ENCODE results near the gene PALLD.
A peak's percentile ranks its signal among the peaks of the same experiment; 100 is the strongest.
"Not testable (repeated sequence)": the region's sequence is repeated elsewhere in the genome, so short reads cannot be mapped to it uniquely, and the experiment has no call there.

PALLD gene

GRCh38 chr4:168805341-168805740, 308.5 kb downstream of the PALLD start:
- H3K9me3 Mint-ChIP-seq, result no peaks in the 10 kb centered on the region
- no peaks in the 10 kb centered on the region for H3K4me1 Mint-ChIP-seq
- no peak overlapping the region for H3K4me3 Mint-ChIP-seq
- H3K36me3 Mint-ChIP-seq, result no peaks in the 10 kb centered on the region
- peaks cover 43% of the 10 kb centered on the region for H3K27me3 Mint-ChIP-seq
- no peak for ATAC-seq
- H3K27ac Mint-ChIP-seq, result no peak overlapping the region

GRCh38 chr4:168806247-168806646, 309.4 kb downstream of the PALLD start:
- not testable (repeated sequence) for H3K9me3 Mint-ChIP-seq, H3K4me3 Mint-ChIP-seq, ATAC-seq, H3K36me3 Mint-ChIP-seq, H3K4me1 Mint-ChIP-seq, H3K27ac Mint-ChIP-seq
- H3K27me3 Mint-ChIP-seq, result peaks cover 39% of the 10 kb centered on the region

GRCh38 chr4:168811207-168811606, 314.4 kb downstream of the PALLD start:
- no peaks in the 10 kb centered on the region for H3K36me3 Mint-ChIP-seq
- peaks cover 45% of the 10 kb centered on the region for H3K27me3 Mint-ChIP-seq
- no peak overlapping the region for H3K27ac Mint-ChIP-seq
- H3K4me1 Mint-ChIP-seq, result no peaks in the 10 kb centered on the region
- no peak overlapping the region for H3K4me3 Mint-ChIP-seq
- ATAC-seq, result no peak
- no peaks in the 10 kb centered on the region for H3K9me3 Mint-ChIP-seq

DNA sequence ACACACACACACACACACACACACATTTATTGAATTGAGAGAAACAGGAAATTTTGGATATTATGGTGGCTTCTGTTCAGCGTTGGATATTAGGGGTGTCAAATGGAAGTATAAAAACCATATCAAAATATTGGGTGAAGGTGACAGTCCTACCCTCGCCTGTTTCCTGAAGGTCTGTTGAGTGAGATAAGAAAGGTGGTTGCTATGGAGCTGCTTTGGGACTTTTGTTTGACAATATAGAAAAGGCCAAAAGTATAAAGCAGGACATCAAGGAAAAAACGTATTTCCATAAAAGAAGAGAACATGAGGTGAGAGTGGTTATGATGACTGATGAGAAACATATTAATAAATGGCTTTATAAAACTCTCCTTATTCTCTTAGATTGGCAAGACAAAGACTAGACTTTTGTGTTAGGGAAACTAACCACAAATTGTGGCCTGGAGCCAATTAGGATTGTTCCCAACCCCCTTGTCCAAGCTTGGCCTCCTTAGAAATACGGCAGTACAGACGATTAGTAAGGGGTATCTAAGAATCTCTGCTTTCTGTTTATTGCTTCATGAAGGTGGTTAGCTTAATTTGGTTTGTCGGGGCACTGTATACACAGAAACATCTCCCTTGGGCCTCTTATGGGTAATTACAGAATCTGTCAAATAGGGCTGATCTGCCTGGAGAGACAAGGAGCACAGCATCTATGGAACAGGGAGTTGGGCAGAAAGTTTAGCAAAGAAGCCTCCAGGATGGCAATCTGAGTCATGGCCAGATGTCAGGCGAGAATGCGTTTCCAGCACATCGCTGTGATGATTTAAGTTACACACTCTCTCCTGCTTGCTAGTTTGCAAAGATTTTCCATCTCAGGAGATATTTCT, 315.2 kb downstream of the PALLD start:
- no peaks in the 10 kb centered on the region for H3K9me3 Mint-ChIP-seq
- no peak overlapping the region for H3K4me3 Mint-ChIP-seq
- H3K27ac Mint-ChIP-seq, result no peak overlapping the region
- no peak for ATAC-seq
- no peaks in the 10 kb centered on the region for H3K36me3 Mint-ChIP-seq
- H3K27me3 Mint-ChIP-seq, result peaks cover 37% of the 10 kb centered on the region
- no peaks in the 10 kb centered on the region for H3K4me1 Mint-ChIP-seq

DNA sequence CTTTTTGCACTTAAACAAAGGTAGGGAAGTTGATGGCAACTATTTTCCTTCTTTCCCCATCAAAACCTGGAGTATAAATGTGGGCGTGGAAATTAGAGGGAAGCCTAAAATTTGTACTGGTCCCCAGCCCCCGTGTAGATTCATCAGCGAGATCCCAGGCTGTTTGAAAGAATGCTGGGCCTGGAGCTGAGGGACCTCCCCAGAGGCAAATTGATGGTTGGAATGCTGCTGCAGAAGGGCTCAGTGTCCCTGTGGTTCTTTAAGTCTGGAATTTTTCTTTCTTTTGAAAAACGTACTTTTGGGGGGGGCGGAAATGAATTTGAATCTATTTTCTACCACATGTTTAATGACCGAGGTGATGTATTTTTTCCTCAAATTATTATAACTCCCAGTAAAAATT, 316.0 kb downstream of the PALLD start:
- Mint-ChIP-seq H3K9me3 (no peaks in the 10 kb centered on the region), H3K27me3 (peaks cover 38% of the 10 kb centered on the region)

DNA sequence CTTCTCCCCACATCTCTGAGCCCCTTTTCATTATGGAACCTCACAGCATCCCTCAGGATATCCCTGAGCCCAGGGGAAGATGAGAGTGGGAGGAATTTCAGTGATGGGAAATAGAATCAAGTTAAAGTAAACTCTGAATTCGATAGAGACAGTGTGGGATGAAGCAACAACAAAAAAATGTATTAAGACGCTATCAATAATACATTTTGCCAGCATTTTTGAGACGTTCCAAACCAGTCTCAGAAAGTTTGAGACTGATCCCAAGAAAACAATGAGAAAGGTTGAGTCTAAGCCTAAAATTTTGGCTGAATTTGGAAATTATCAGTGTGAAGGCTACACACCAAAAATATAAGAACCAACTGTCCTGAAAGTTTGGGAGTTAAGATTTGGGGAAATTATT, 317.0 kb downstream of the PALLD start:
- no peak overlapping the region for H3K4me3 Mint-ChIP-seq
- no peaks in the 10 kb centered on the region for H3K36me3 Mint-ChIP-seq
- H3K27me3 Mint-ChIP-seq, result peaks cover 45% of the 10 kb centered on the region
- H3K27ac Mint-ChIP-seq, result no peak overlapping the region
- ATAC-seq, result no peak
- H3K4me1 Mint-ChIP-seq, result no peaks in the 10 kb centered on the region
- H3K9me3 Mint-ChIP-seq, result no peaks in the 10 kb centered on the region

More for the DNA sequence above, 316.0 kb downstream of the PALLD start:
- Mint-ChIP-seq H3K4me1 (no peaks in the 10 kb centered on the region), H3K4me3 (no peak overlapping the region), H3K36me3 (no peaks in the 10 kb centered on the region), H3K27ac (no peak overlapping the region)
- ATAC-seq, result no peak

DNA sequence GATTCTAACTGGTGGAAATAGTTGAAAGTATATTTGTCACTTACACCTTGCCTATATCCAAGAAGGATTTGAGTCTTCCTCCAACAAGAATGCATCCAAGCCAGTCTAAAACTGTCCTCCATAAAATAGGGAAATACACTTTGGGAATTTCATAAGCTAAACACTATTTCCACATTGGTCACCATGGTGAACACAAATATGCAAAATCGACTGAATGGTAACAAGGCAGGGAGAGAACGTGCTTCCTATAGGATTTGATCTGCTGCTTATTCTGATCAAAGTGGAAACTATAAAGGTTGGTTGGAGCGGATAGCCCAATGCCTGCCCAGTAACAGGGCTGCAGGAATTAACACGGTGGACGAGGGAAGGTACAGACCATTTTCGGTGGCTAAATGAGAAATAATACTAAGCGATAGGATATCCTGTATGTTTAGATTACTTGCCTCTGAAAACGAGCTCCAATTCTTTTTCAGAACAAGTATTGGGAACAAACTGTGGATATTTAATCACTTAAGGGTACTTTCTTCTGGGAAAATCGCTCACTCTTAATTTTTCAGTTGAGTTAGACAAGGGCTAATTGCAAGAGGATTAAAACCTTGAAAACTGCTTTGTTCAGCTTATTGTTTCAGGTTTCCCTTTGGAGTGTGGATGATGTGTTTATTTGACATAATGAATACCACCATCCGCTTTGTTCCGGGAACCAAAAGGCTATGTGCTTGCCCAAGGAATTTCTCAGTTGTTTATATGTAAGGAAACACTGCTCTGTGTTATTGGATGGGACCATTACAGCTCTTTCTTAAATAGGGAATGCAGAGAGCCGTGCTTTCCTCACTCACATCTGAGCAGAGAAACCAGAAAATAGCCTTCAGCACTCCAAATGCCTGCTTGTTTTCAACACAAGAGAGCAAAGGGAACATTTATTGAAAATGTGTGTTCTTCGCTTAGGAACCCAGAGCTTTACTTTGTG, 318.8 kb downstream of the PALLD start:
- no peak overlapping the region for H3K4me3 Mint-ChIP-seq
- ATAC-seq, result no peak
- H3K27me3 Mint-ChIP-seq, result peaks cover 29% of the 10 kb centered on the region
- no peaks in the 10 kb centered on the region for H3K9me3 Mint-ChIP-seq
- H3K4me1 Mint-ChIP-seq, result no peaks in the 10 kb centered on the region
- H3K27ac Mint-ChIP-seq, result no peak overlapping the region
- no peaks in the 10 kb centered on the region for H3K36me3 Mint-ChIP-seq

- ATAC-seq, result no peak
- Mint-ChIP-seq H3K4me1 (no peaks in the 10 kb centered on the region), H3K9me3 (no peaks in the 10 kb centered on the region), H3K4me3 (no peak overlapping the region), H3K27ac (no peak overlapping the region), H3K27me3 (peaks cover 27% of the 10 kb centered on the region), H3K36me3 (no peaks in the 10 kb centered on the region)
Observed at GRCh38 chr4:168817370-168817769, 320.5 kb downstream of the PALLD start.

DNA sequence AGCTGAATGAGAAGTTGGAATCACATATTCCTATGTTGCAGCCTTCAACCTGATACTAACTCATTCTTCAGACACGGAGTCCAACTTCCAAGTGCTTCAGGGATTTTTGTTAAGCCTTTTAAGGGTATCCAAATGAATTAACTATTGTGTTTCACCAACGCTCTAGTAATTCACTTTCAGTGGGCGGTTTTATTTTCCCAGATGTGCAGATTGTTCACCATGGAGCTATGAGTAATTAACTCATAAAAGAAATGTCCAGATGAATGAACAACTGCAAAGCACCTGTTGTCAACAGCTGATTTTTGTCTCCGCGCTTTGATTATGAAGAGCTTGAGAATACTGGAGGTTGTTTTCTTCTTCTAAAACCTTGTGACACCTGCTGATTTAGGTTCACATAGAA, 325.6 kb downstream of the PALLD start:
- no peaks in the 10 kb centered on the region for H3K36me3 Mint-ChIP-seq
- H3K27ac Mint-ChIP-seq, result no peak overlapping the region
- no peaks in the 10 kb centered on the region for H3K4me1 Mint-ChIP-seq
- no peak overlapping the region for H3K4me3 Mint-ChIP-seq
- peaks cover 10% of the 10 kb centered on the region for H3K27me3 Mint-ChIP-seq
- no peaks in the 10 kb centered on the region for H3K9me3 Mint-ChIP-seq
- ATAC-seq, result no peak

GRCh38 chr4:168825975-168826374, 329.1 kb downstream of the PALLD start:
- Mint-ChIP-seq H3K27me3 (peaks cover 25% of the 10 kb centered on the region), H3K4me1 (peaks cover 5% of the 10 kb centered on the region), H3K4me3 (no peak overlapping the region), H3K9me3 (no peaks in the 10 kb centered on the region), H3K36me3 (no peaks in the 10 kb centered on the region), H3K27ac (no peak overlapping the region)
- no peak for ATAC-seq

- Mint-ChIP-seq H3K27ac (no peak overlapping the region), H3K4me1 (peaks cover 10% of the 10 kb centered on the region), H3K36me3 (no peaks in the 10 kb centered on the region), H3K9me3 (no peaks in the 10 kb centered on the region), H3K4me3 (no peak overlapping the region), H3K27me3 (peaks cover 32% of the 10 kb centered on the region)
- no peak for ATAC-seq
Observed at GRCh38 chr4:168826620-168827019, 329.8 kb downstream of the PALLD start.

GRCh38 chr4:168830777-168831512, 334.1 kb downstream of the PALLD start:
- no peaks in the 10 kb centered on the region for H3K9me3 Mint-ChIP-seq
- H3K4me1 Mint-ChIP-seq, result peaks cover 20% of the 10 kb centered on the region
- peaks cover 71% of the 10 kb centered on the region for H3K27me3 Mint-ChIP-seq
- no peaks in the 10 kb centered on the region for H3K36me3 Mint-ChIP-seq
- no peak overlapping the region for H3K27ac Mint-ChIP-seq
- peak overlapping the region; percentile 83 for H3K4me3 Mint-ChIP-seq
- ATAC-seq, result no peak

DNA sequence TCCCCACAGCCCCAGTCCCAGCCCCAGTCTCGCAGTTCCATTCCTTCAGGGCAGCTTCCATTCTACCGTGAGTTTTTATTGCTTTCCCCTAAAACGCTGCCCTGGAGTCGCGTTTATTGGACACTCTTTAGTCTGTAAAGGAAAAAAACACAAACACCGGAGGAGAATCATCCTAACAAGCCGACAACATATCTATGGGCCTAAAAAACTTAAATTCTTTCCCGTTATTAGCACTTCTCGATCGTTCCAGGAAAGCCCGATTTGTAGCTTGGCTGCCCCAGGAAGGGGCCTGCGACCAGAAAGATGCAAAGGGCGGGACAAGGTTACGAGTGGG, 334.7 kb downstream of the PALLD start:
- peak overlapping the region; percentile 83 for H3K4me3 Mint-ChIP-seq
- peaks cover 20% of the 10 kb centered on the region for H3K4me1 Mint-ChIP-seq
- H3K36me3 Mint-ChIP-seq, result no peaks in the 10 kb centered on the region
- no peak overlapping the region for H3K27ac Mint-ChIP-seq
- H3K27me3 Mint-ChIP-seq, result peaks cover 77% of the 10 kb centered on the region
- H3K9me3 Mint-ChIP-seq, result no peaks in the 10 kb centered on the region
- ATAC-seq, result no peak

DNA sequence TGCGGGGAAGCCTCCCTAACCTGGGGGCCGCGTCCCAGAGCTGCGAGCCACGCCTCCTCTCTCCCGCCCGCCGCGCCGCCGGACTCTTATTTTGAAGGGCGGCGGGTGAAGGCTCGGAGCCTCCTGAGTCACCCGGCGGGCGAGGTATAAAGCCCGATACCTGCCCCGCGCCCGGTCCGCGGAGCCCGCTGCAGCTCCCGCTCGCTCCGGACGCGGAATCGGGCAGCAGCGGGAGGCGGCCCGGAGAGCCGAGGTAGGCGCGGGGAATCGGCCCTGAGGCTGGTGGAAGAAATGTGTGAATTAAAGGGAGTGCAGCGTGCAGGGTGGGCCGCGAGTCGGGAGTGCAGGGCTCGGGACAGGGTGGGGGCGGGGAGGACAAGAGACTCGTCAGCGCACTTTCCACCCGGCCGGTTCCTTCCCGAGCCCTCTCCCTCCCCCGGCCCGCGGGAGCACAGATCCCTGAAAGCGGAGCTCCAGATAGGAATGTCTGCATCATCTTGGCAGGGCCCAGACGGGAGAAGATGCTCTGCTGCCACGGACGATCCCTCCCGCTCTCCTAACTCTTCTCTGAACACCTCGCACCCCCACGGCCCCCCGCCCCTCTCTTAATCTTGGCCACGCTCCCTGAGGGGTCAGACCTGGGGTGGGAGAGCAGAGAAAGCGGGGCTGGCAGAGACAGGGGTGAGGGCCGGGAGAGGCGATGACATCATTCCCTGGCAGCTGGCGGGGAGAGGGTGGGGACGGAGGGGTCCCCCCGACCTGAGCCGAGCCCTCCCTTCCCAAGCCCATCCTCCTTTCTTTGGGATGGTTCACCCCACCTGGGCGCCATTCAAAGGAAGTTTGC, 335.3 kb downstream of the PALLD start:
- peak; percentile 81 for ATAC-seq
- peak overlapping the region; percentile 74 for H3K27ac Mint-ChIP-seq
- H3K36me3 Mint-ChIP-seq, result no peaks in the 10 kb centered on the region
- peaks cover 20% of the 10 kb centered on the region for H3K4me1 Mint-ChIP-seq
- H3K4me3 Mint-ChIP-seq, result peak overlapping the region; percentile 83
- H3K27me3 Mint-ChIP-seq, result peaks cover 82% of the 10 kb centered on the region
- H3K9me3 Mint-ChIP-seq, result no peaks in the 10 kb centered on the region

Measured in stimulated activated memory B cell treated with anti-CD40 and anti-IgM and Interleukin-4, amounts not matched to agents 10 μg/mL and 1 μg/mL and 100 μg/mL, for 72 hours (primary cell).